Amygdala (tissue), 56 donors: ENCODE measurements around the gene CUL3.
"Not testable (repeated sequence)": the region's sequence is repeated elsewhere in the genome, so short reads cannot be mapped to it uniquely, and the experiment has no call there.

Experiments
- DNase-seq, 56 donors: peaks; one replicate each; lab custom pipeline; 2025; lab: John Stamatoyannopoulos, UW

CUL3 gene

GRCh38 chr2:224551693-224552092, 33.5 kb downstream of the CUL3 start:
- no peak for DNase-seq

GRCh38 chr2:224546926-224547325, 38.2 kb downstream of the CUL3 start:
- no peak for DNase-seq

- DNase-seq = no peak
Observed at GRCh38 chr2:224545884-224546644, 39.1 kb downstream of the CUL3 start.

- no peak for DNase-seq
Observed at GRCh38 chr2:224543939-224544338, 41.2 kb downstream of the CUL3 start.

- no peak for DNase-seq
Observed at GRCh38 chr2:224538561-224539138, 46.5 kb downstream of the CUL3 start.

GRCh38 chr2:224532931-224533330, 52.2 kb downstream of the CUL3 start:
- no peak for DNase-seq

GRCh38 chr2:224532441-224532840, 52.7 kb downstream of the CUL3 start:
- DNase-seq = no peak

- DNase-seq = no peak
Observed at GRCh38 chr2:224528171-224528570, 57.0 kb downstream of the CUL3 start.

GRCh38 chr2:224525774-224526173, 59.4 kb downstream of the CUL3 start:
- DNase-seq = no peak

- no peak for DNase-seq
Observed at GRCh38 chr2:224524657-224525056, 60.5 kb downstream of the CUL3 start.

GRCh38 chr2:224523626-224524577, 61.3 kb downstream of the CUL3 start:
- no peak for DNase-seq

- not testable (repeated sequence) for DNase-seq
Observed at GRCh38 chr2:224522483-224522882, 62.7 kb downstream of the CUL3 start.

- no peak for DNase-seq
Observed at GRCh38 chr2:224520064-224520463, 65.1 kb downstream of the CUL3 start.

- no peak for DNase-seq
Observed at GRCh38 chr2:224518806-224519580, 66.2 kb downstream of the CUL3 start.

- no peak for DNase-seq
Observed at GRCh38 chr2:224517963-224518362, 67.2 kb downstream of the CUL3 start.

- not testable (repeated sequence) for DNase-seq
Observed at GRCh38 chr2:224516393-224516792, 68.8 kb downstream of the CUL3 start.

- DNase-seq = no peak
Observed at GRCh38 chr2:224513991-224514390, 71.2 kb downstream of the CUL3 start.

- DNase-seq = no peak
Observed at GRCh38 chr2:224507789-224508188, 77.4 kb downstream of the CUL3 start.

GRCh38 chr2:224506494-224506893, 78.7 kb downstream of the CUL3 start:
- no peak for DNase-seq

- DNase-seq = no peak
Observed at GRCh38 chr2:224498991-224499390, 86.2 kb downstream of the CUL3 start.
